Osteocyte (in vitro differentiated cells): Measurements from ENCODE around the gene PLXDC2. TPM values are rescaled to one million over a fixed set of nuclear protein-coding genes. Genes with fewer than 3 reads are reported as not detected.

Experiments used
- DNase-seq: peaks from one replicate; pipeline ENCODE4 v3.0.0; 2021; ENCODE audit warnings: mixed read lengths; ENCODE audit not compliant: unreplicated experiment; ENCODE audit errors: extremely low spot score
- H3K27ac Mint-ChIP-seq: one replicate; pipeline ENCODE4 v1.8.0; 2021; ENCODE audit warnings: mild to moderate bottlenecking, mixed read lengths; ENCODE audit not compliant: unreplicated experiment
- H3K27me3 Mint-ChIP-seq: one replicate; pipeline ENCODE4 v1.8.0; 2021; ENCODE audit warnings: mixed read lengths; ENCODE audit not compliant: unreplicated experiment
- H3K36me3 Mint-ChIP-seq: one replicate; pipeline ENCODE4 v1.8.0; 2021; ENCODE audit warnings: mixed read lengths; ENCODE audit not compliant: unreplicated experiment
- H3K4me1 Mint-ChIP-seq: one replicate; pipeline ENCODE4 v1.8.0; 2021; ENCODE audit warnings: mixed read lengths; ENCODE audit not compliant: unreplicated experiment
- H3K4me3 Mint-ChIP-seq: one replicate; pipeline ENCODE4 v1.8.0; 2021; ENCODE audit warnings: mild to moderate bottlenecking, moderate library complexity, mixed read lengths; ENCODE audit not compliant: unreplicated experiment
- H3K9me3 Mint-ChIP-seq: one replicate; pipeline ENCODE4 v1.8.0; 2021; ENCODE audit warnings: mixed read lengths; ENCODE audit not compliant: unreplicated experiment
- CTCF ChIP-seq: fragments of 200-600 bp; sonication (generic); IDR thresholded peaks from 2 replicates; pipeline ENCODE4 v1.5.0; 2021; ENCODE audit warnings: antibody characterized with exemption, mild to moderate bottlenecking, moderate library complexity
- total RNA-seq: library from RNA; stranded (reverse); gene quantifications from 2 replicates; pipeline ENCODE4 v1.2.1, GENCODE V29; 2021

PLXDC2 gene
- total RNA-seq, 1 donor from 2014 or later = 33.2 TPM

GRCh38 chr10:19812976-19813375 is 3.3 kb upstream of the PLXDC2 start:
- no peaks in the 10 kb centered on the region for H3K36me3 Mint-ChIP-seq
- no peak overlapping the region for H3K27ac Mint-ChIP-seq
- no peak for TF ChIP-seq CTCF
- H3K9me3 Mint-ChIP-seq = peaks cover 1% of the 10 kb centered on the region
- peaks cover 46% of the 10 kb centered on the region for H3K27me3 Mint-ChIP-seq
- no peak overlapping the region for H3K4me3 Mint-ChIP-seq
- peaks cover 11% of the 10 kb centered on the region for H3K4me1 Mint-ChIP-seq
- DNase-seq = no peak

- no peak for DNase-seq
- Mint-ChIP-seq H3K27ac (no peak overlapping the region), H3K4me3 (peak overlapping the region; percentile 67), H3K9me3 (no peaks in the 10 kb centered on the region), H3K27me3 (peaks cover 44% of the 10 kb centered on the region), H3K36me3 (peaks cover 2% of the 10 kb centered on the region), H3K4me1 (peaks cover 25% of the 10 kb centered on the region)
- peak; percentile 15 for TF ChIP-seq CTCF
Measured at GRCh38 chr10:19815036-19815730, 1.0 kb upstream of the PLXDC2 start.

GRCh38 chr10:19815731-19816410 is 361 bp upstream of the PLXDC2 start:
- peak; percentile 1 for TF ChIP-seq CTCF
- peak; percentile 88 for DNase-seq
- H3K4me3 Mint-ChIP-seq = peak overlapping the region; percentile 93
- peaks cover 25% of the 10 kb centered on the region for H3K4me1 Mint-ChIP-seq
- H3K36me3 Mint-ChIP-seq = peaks cover 2% of the 10 kb centered on the region
- peaks cover 44% of the 10 kb centered on the region for H3K27me3 Mint-ChIP-seq
- H3K9me3 Mint-ChIP-seq = no peaks in the 10 kb centered on the region
- peak overlapping the region; percentile 85 for H3K27ac Mint-ChIP-seq

GRCh38 chr10:19817231-19817933 is 1.1 kb downstream of the PLXDC2 start:
- Mint-ChIP-seq H3K4me1 (peaks cover 25% of the 10 kb centered on the region), H3K27ac (no peak overlapping the region), H3K4me3 (peak overlapping the region; percentile 93), H3K27me3 (peaks cover 39% of the 10 kb centered on the region), H3K36me3 (peaks cover 5% of the 10 kb centered on the region), H3K9me3 (no peaks in the 10 kb centered on the region)
- TF ChIP-seq CTCF = peak; percentile 34
- DNase-seq = no peak

- TF ChIP-seq CTCF = no peak
- Mint-ChIP-seq H3K4me3 (peak overlapping the region; percentile 93), H3K36me3 (peaks cover 5% of the 10 kb centered on the region), H3K4me1 (peaks cover 25% of the 10 kb centered on the region), H3K27me3 (peaks cover 26% of the 10 kb centered on the region), H3K9me3 (no peaks in the 10 kb centered on the region), H3K27ac (no peak overlapping the region)
- no peak for DNase-seq
Measured at GRCh38 chr10:19818876-19819275, 2.6 kb downstream of the PLXDC2 start.
